HAP-1 (cell line): ENCODE data around the gene PDE4B.
"Not testable (repeated sequence)": the region's sequence is repeated elsewhere in the genome, so short reads cannot be mapped to it uniquely, and the experiment has no call there.

ENCODE experiments used
- DNase-seq, 2 experiments: peaks; one replicate each; pipeline ENCODE4 v3.0.0-alpha.2; 2016 to 2020; ENCODE audit warnings: low spot score in 2 of 2
- H3K27me3 ChIP-seq: fragments of 250-450 bp; sonication (Bioruptor Pico); 2 replicates; pipeline ENCODE4 v1.5.1; 2020; ENCODE audit warnings: low read depth, mild to moderate bottlenecking, moderate library complexity
- H3K36me3 ChIP-seq: fragments of 250-450 bp; sonication (Bioruptor Pico); replicated peaks from 2 replicates; pipeline ENCODE4 v1.5.1; 2020; ENCODE audit warnings: mild to moderate bottlenecking
- H3K4me1 ChIP-seq: fragments of 250-450 bp; sonication (Bioruptor Pico); 2 replicates; pipeline ENCODE4 v1.5.1; 2020; ENCODE audit warnings: mild to moderate bottlenecking
- H3K4me3 ChIP-seq: fragments of 250-450 bp; sonication (Bioruptor Pico); 2 replicates; pipeline ENCODE4 v1.5.1; 2020; ENCODE audit warnings: mild to moderate bottlenecking, moderate library complexity
- H3K9me3 ChIP-seq: fragments of 250-450 bp; sonication (Bioruptor Pico); 2 replicates; pipeline ENCODE4 v1.5.1; 2020; ENCODE audit warnings: mild to moderate bottlenecking, moderate library complexity
- in situ Hi-C: fragments of 300-500 bp; cut with MboI; formaldehyde crosslinking; loops from 3 replicates; pipeline ENCODE4 v1.14.3; 2020; ENCODE audit warnings: low sequenced_read_pairs, inconsistent platforms, mixed read lengths

The PDE4B gene

DNA sequence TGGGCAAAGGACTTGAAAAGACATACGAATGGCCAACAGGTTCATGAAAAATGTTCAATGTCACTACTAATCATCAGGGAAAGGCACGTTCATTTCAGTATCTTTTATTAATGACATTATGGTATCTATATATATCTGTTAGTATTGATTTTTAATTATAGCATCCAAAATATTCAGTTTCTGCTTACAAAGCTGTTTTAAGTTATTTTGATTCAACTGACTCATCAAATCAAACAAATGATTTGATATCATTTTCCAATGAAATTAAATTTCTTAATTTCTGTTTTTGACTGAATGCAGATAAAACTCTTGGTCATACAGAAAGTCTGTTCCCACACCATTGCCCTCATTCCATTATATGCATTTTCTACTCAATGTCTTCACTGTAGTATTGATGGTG, 315.9 kb downstream of the PDE4B start:
- Histone ChIP-seq H3K36me3 (no peaks in the 10 kb centered on the region), H3K4me1 (no peaks in the 10 kb centered on the region), H3K9me3 (no peaks in the 10 kb centered on the region), H3K4me3 (no peak overlapping the region), H3K27me3 (no peaks in the 10 kb centered on the region)
- DNase-seq, result no peak
- in situ Hi-C loops, result no loop called here

DNA sequence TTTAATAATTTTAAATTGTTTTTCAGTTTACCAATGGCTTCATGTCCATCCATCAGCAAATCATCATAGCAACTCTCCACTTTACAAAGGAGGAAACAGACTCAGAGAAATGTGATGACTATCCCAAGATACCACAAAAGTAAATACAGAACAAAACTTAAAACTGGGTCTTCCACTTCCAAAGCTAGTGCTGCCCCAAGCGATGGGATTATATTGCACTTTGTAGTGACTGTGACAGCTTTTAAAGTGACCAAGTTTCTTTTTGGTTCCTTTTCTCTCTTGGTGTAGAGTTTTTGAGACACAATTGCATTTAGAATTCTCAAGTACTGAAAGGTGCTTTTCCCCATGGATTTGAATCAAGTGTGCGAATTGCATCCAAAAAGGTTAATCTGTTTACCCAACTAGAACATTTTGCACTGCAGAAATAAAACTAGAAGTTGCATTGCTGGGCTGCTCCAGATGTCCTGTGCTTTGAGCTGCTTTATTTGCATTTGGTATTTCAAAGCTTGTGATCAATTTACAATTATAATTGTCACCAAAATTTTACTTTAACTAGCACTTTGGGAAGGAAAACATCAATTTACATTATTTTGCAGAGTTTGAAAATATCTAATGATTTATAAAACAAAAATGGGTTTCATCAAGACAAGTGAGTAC, 320.2 kb downstream of the PDE4B start:
- in situ Hi-C loops, result no loop called here

GRCh38 chr1:66119148-66119547, 326.5 kb downstream of the PDE4B start:
- H3K4me3 ChIP-seq, result no peak overlapping the region
- DNase-seq, result no peak
- in situ Hi-C loops, result no loop called here
- H3K4me1 ChIP-seq, result no peaks in the 10 kb centered on the region
- 0 out of 2 replicates have a peak, but pooled peaks cover 2% of the 10 kb centered on the region for H3K27me3 ChIP-seq
- H3K36me3 ChIP-seq, result no peaks in the 10 kb centered on the region
- no peaks in the 10 kb centered on the region for H3K9me3 ChIP-seq

More for the DNA sequence above, 320.2 kb downstream of the PDE4B start:
- Histone ChIP-seq H3K36me3 (no peaks in the 10 kb centered on the region), H3K4me3 (no peak overlapping the region), H3K27me3 (0 out of 2 replicates have a peak, but pooled peaks cover 2% of the 10 kb centered on the region), H3K4me1 (no peaks in the 10 kb centered on the region), H3K9me3 (no peaks in the 10 kb centered on the region)
- no peak for DNase-seq

DNA sequence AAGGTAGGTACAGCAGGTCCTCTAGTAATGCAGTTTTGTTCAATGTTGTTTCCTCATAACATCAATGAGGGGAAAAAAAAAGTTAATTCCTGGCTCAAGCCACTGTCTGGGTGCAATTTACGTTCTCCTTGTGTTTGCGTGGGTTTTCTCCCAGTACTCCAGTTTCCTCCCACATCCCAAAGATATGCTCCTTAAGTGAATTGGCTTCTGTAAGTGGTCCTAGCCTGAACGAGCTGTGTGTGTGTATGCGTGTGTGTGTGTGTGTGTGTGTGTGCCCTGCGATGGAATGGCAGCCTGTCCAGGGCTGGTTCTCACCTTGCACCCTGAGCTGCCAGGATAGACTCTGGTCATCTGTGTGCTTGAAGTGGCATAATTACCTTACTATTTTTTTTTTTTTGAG, 332.0 kb downstream of the PDE4B start:
- no peaks in the 10 kb centered on the region for H3K36me3 ChIP-seq
- 0 out of 2 replicates have a peak, but pooled peaks cover 2% of the 10 kb centered on the region for H3K27me3 ChIP-seq
- no peaks in the 10 kb centered on the region for H3K9me3 ChIP-seq
- no peak for DNase-seq
- in situ Hi-C loops, result no loop called here
- no peaks in the 10 kb centered on the region for H3K4me1 ChIP-seq
- no peak overlapping the region for H3K4me3 ChIP-seq

DNA sequence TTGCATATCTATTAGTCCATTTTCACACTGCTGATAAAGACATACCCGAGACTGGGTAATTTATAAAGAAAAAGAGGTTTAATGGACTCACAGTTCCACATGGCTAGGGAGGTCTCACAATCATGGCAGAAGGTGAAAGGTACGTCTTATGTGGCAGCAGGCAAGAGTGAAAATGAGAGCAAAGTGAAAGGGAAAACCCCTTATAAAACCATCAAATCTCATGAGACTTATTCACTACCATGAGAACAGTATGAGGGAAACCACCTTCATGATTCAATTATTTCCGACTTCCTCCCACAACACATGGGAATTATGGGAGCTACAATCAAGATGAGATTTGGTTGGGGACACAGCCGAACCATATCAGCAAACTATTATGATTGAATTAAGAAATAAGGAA, 335.9 kb downstream of the PDE4B start:
- H3K27me3 ChIP-seq, H3K9me3 ChIP-seq, H3K4me3 ChIP-seq, H3K4me1 ChIP-seq, in situ Hi-C loops, H3K36me3 ChIP-seq, DNase-seq: not testable (repeated sequence)

- DNase-seq, result no peak
- H3K4me3 ChIP-seq, result no peak overlapping the region
- H3K9me3 ChIP-seq, result no peaks in the 10 kb centered on the region
- in situ Hi-C loops, result no loop called here
- no peaks in the 10 kb centered on the region for H3K4me1 ChIP-seq
- no peaks in the 10 kb centered on the region; the same call in 1 of the 2 replicates for H3K27me3 ChIP-seq
- H3K36me3 ChIP-seq, result no peaks in the 10 kb centered on the region
Observed at GRCh38 chr1:66132324-66132723, 339.6 kb downstream of the PDE4B start.

DNA sequence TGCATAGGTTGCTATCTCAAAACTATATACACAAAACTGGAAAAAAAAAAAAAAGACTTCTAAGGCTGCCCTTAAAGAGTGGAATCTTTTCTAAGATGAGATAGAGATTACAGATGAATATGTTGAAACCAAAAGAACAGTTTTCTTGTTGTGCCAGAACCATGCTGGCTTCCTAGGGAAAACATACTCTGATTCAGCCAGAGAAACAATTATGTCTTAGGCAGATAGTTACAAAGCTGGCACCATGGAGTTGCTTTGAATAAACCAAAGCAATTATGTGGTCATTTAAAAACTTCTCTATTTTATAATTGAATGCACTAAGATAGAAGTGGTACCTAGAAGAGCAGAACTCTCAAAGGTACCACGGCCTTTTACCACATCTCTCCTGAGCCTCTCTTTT, 341.3 kb downstream of the PDE4B start:
- in situ Hi-C loops, result no loop called here
- no peak for DNase-seq
- Histone ChIP-seq H3K36me3 (no peaks in the 10 kb centered on the region), H3K4me1 (no peaks in the 10 kb centered on the region), H3K9me3 (no peaks in the 10 kb centered on the region), H3K4me3 (no peak overlapping the region), H3K27me3 (no peaks in the 10 kb centered on the region; the same call in 1 of the 2 replicates)

- Histone ChIP-seq H3K27me3 (no peaks in the 10 kb centered on the region; the same call in 1 of the 2 replicates), H3K4me1 (no peaks in the 10 kb centered on the region)
- in situ Hi-C loops, result no loop called here
Observed at GRCh38 chr1:66135161-66135560, 342.5 kb downstream of the PDE4B start.

DNA sequence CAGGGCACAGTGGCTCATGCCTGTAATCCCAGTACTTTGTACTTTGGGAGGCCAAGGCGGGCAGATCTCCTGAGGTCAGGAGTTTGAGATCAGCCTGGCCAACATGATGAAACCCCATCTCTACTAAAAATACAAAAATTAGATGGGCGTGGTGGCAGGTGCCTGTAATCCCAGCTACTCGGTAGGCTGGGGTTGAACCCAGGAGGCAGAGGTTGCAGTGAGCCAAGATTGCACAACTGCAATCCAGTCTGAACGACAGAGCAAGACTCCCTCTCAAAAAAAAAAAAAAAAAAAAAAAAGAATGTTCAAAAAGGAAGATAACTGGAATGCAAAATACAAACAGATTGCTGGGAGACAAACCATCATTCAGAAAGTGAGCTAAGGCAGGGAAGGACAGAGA, 343.7 kb downstream of the PDE4B start:
- in situ Hi-C loops, DNase-seq, H3K4me1 ChIP-seq, H3K36me3 ChIP-seq, H3K4me3 ChIP-seq, H3K27me3 ChIP-seq, H3K9me3 ChIP-seq: not testable (repeated sequence)

More at GRCh38 chr1:66135161-66135560, 342.5 kb downstream of the PDE4B start:
- DNase-seq, result no peak
- H3K4me3 ChIP-seq, result no peak overlapping the region
- H3K36me3 ChIP-seq, result no peaks in the 10 kb centered on the region
- no peaks in the 10 kb centered on the region for H3K9me3 ChIP-seq

GRCh38 chr1:66137235-66137634, 344.5 kb downstream of the PDE4B start:
- no peaks in the 10 kb centered on the region; the same call in 1 of the 2 replicates for H3K27me3 ChIP-seq
- DNase-seq, result no peak
- no peaks in the 10 kb centered on the region for H3K4me1 ChIP-seq

DNA sequence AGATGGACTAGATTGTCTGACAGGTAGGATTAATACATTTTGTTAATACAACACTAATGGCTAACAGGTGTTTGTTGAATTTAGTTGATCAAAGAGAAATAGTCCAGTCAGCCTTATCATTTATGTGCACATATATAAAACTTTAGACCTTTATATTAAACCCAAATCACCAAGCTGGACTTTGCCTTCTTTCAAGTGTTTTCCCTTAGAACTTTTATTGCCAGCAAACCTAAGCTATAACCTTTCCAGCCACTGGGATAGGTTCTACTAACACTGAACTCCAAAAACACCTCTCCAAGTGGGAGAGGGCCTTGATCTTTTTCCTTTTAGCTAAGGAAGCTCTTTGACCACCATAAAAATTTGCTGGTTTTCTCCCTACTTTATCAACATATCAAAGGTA, 345.9 kb downstream of the PDE4B start:
- in situ Hi-C loops, result no loop called here
- no peaks in the 10 kb centered on the region for H3K9me3 ChIP-seq
- no peak for DNase-seq

More at GRCh38 chr1:66137235-66137634, 344.5 kb downstream of the PDE4B start:
- in situ Hi-C loops, result no loop called here
- Histone ChIP-seq H3K36me3 (no peaks in the 10 kb centered on the region), H3K4me3 (no peak overlapping the region), H3K9me3 (no peaks in the 10 kb centered on the region)

DNA sequence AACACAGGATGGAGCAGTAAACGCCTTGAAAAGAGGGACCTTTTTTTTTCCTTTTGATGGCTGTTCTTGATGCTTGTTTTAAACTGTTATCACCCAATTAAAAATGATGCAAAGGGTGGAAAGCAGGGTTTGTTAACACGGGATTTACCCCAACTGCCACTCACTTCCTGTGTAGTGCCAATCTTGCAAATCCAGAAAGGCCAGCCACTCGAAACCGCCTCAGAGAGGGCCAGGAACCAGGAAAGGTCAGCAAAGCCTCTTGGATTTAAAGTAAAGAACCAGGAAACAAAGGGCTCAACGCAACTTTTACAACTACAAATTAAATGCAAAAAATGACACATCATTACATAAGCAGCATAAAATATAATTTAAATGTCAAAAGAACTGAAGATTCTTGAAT, 347.4 kb downstream of the PDE4B start:
- DNase-seq, result no peak
- in situ Hi-C loops, result no loop called here
- H3K4me1 ChIP-seq, result no peaks in the 10 kb centered on the region
- no peaks in the 10 kb centered on the region for H3K36me3 ChIP-seq
- no peak overlapping the region for H3K4me3 ChIP-seq
- H3K27me3 ChIP-seq, result no peaks in the 10 kb centered on the region
- no peaks in the 10 kb centered on the region for H3K9me3 ChIP-seq

More for the DNA sequence above, 345.9 kb downstream of the PDE4B start:
- Histone ChIP-seq H3K4me3 (no peak overlapping the region), H3K27me3 (no peaks in the 10 kb centered on the region), H3K4me1 (no peaks in the 10 kb centered on the region), H3K36me3 (no peaks in the 10 kb centered on the region)

DNA sequence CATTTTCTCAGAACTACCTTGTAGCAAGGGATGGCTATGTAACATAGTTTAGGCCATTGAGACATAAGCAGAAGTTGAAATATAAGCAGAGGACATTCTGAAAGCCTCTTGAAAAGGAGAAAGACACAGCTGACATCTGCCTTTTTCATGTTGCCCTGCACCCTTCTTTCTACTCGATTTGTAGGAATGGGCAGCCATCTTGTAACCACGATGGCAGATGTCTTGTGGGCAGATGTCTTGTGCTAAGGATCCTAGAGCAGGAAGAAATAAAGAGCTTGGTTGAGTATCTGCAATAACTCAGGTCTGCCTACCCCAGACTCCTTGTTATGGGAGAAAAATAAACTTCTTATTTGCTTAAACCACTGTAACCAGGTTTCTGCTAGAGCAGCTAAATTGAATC, 351.0 kb downstream of the PDE4B start:
- no peaks in the 10 kb centered on the region for H3K36me3 ChIP-seq
- no peak for DNase-seq
- in situ Hi-C loops, result no loop called here
- H3K4me3 ChIP-seq, result no peak overlapping the region
- no peaks in the 10 kb centered on the region for H3K9me3 ChIP-seq
- no peaks in the 10 kb centered on the region for H3K27me3 ChIP-seq
- no peaks in the 10 kb centered on the region for H3K4me1 ChIP-seq

GRCh38 chr1:66147226-66147835, 354.6 kb downstream of the PDE4B start:
- no peaks in the 10 kb centered on the region for H3K27me3 ChIP-seq
- in situ Hi-C loops, result no loop called here
- DNase-seq, result no peak
- no peaks in the 10 kb centered on the region for H3K9me3 ChIP-seq
- H3K36me3 ChIP-seq, result no peaks in the 10 kb centered on the region
- H3K4me3 ChIP-seq, result no peak overlapping the region
- H3K4me1 ChIP-seq, result no peaks in the 10 kb centered on the region
